Measurements from ENCODE around the gene STAT3.

The STAT3 gene

GRCh38 chr17:42288803-42289610 lies 99.2 kb downstream of the STAT3 start:
- peaks cover 4% of the 10 kb centered on the region; the same call in 1 of the 2 replicates for H3K27me3 ChIP-seq
- H3K27ac ChIP-seq, result peak overlapping the region; percentile 82
- H3K9ac ChIP-seq, result peak overlapping the region; percentile 80
- H3K4me2 ChIP-seq, result peak overlapping the region; percentile 89
- H4K20me1 ChIP-seq, result peaks cover 23% of the 10 kb centered on the region
- H3K4me3 ChIP-seq, result peak overlapping the region; percentile 77
- no peaks in the 10 kb centered on the region for H3K9me3 ChIP-seq
- H3K4me1 ChIP-seq, result peaks cover 53% of the 10 kb centered on the region
- peaks cover 35% of the 10 kb centered on the region for H3K36me3 ChIP-seq
- no peak for TF ChIP-seq Cebpa-rat (IDR thresholded peaks at IDR 0.05)

GRCh38 chr17:42287977-42288802 lies 100.1 kb downstream of the STAT3 start, which contains the start of gene STAT5A:
Gene STAT5A (plus strand): TSS chr17:42288498. CDS start chr17:42289412, 914 bp downstream.
- Histone ChIP-seq H3K4me2 (peak within 1 kb of the TSS; percentile 89), H3K27ac (peak within 1 kb of the TSS; percentile 82), H3K4me1 (peaks cover 53% of the 10 kb centered on the region), H3K36me3 (peaks cover 27% of the 10 kb centered on the region), H3K4me3 (peak within 1 kb of the TSS; percentile 77), H3K9ac (peak within 1 kb of the TSS; percentile 80), H3K27me3 (peaks cover 4% of the 10 kb centered on the region; the same call in 1 of the 2 replicates), H3K9me3 (no peaks in the 10 kb centered on the region), H4K20me1 (peaks cover 22% of the 10 kb centered on the region)
- TF ChIP-seq Cebpa-rat (IDR thresholded peaks at IDR 0.05), result no peak

GRCh38 chr17:42287305-42287976 lies 100.8 kb downstream of the STAT3 start:
- Histone ChIP-seq H3K9ac (peak overlapping the region; percentile 80), H3K9me3 (no peaks in the 10 kb centered on the region), H3K4me3 (peak overlapping the region; percentile 77), H3K27me3 (peaks cover 4% of the 10 kb centered on the region; the same call in 1 of the 2 replicates), H3K36me3 (peaks cover 21% of the 10 kb centered on the region), H3K27ac (peak overlapping the region; percentile 82), H4K20me1 (peaks cover 22% of the 10 kb centered on the region), H3K4me2 (peak overlapping the region; percentile 89), H3K4me1 (peaks cover 53% of the 10 kb centered on the region)
- TF ChIP-seq Cebpa-rat (IDR thresholded peaks at IDR 0.05), result no peak

GRCh38 chr17:42286411-42287221 lies 101.6 kb downstream of the STAT3 start:
- Histone ChIP-seq H3K4me1 (peaks cover 51% of the 10 kb centered on the region), H3K36me3 (peaks cover 13% of the 10 kb centered on the region; the same call in 1 of the 2 replicates), H3K4me2 (peak overlapping the region; percentile 89), H4K20me1 (peaks cover 22% of the 10 kb centered on the region), H3K27ac (no peak overlapping the region), H3K27me3 (peaks cover 4% of the 10 kb centered on the region; the same call in 1 of the 2 replicates), H3K4me3 (peak overlapping the region; percentile 77; the same call in 1 of the 2 replicates), H3K9ac (peak overlapping the region; percentile 80; the same call in 1 of the 2 replicates), H3K9me3 (no peaks in the 10 kb centered on the region)
- TF ChIP-seq Cebpa-rat (IDR thresholded peaks at IDR 0.05), result no peak

- no peaks in the 10 kb centered on the region for H3K9me3 ChIP-seq
- no peak overlapping the region for H3K27ac ChIP-seq
- H3K4me2 ChIP-seq, result no peak overlapping the region
- no peak overlapping the region for H3K9ac ChIP-seq
- no peak for TF ChIP-seq Cebpa-rat (IDR thresholded peaks at IDR 0.05)
- peaks cover 4% of the 10 kb centered on the region; the same call in 1 of the 2 replicates for H3K27me3 ChIP-seq
- peaks cover 3% of the 10 kb centered on the region; the same call in 1 of the 2 replicates for H3K36me3 ChIP-seq
- peaks cover 41% of the 10 kb centered on the region for H3K4me1 ChIP-seq
- H3K4me3 ChIP-seq, result no peak overlapping the region
- H4K20me1 ChIP-seq, result peaks cover 16% of the 10 kb centered on the region
These were observed 102.7 kb downstream of the STAT3 start for GRCh38 chr17:42285346-42286050.

- no peaks in the 10 kb centered on the region for H3K9me3 ChIP-seq
- H3K27ac ChIP-seq, result no peak overlapping the region
- H3K9ac ChIP-seq, result no peak overlapping the region
- H3K36me3 ChIP-seq, result no peaks in the 10 kb centered on the region
- H3K27me3 ChIP-seq, result peaks cover 4% of the 10 kb centered on the region; the same call in 1 of the 2 replicates
- no peak for TF ChIP-seq Cebpa-rat (IDR thresholded peaks at IDR 0.05)
- peaks cover 32% of the 10 kb centered on the region for H3K4me1 ChIP-seq
- no peak overlapping the region for H3K4me2 ChIP-seq
- no peak overlapping the region for H3K4me3 ChIP-seq
- H4K20me1 ChIP-seq, result peaks cover 6% of the 10 kb centered on the region; the same call in 1 of the 2 replicates
These were observed 103.7 kb downstream of the STAT3 start for GRCh38 chr17:42284566-42284965.

- Histone ChIP-seq H3K4me2 (no peak overlapping the region), H3K36me3 (no peaks in the 10 kb centered on the region), H3K9ac (no peak overlapping the region), H3K4me1 (peaks cover 27% of the 10 kb centered on the region), H3K27ac (no peak overlapping the region), H3K4me3 (no peak overlapping the region), H4K20me1 (peaks cover under 1% of the 10 kb centered on the region; the same call in 1 of the 2 replicates), H3K9me3 (no peaks in the 10 kb centered on the region), H3K27me3 (peaks cover 4% of the 10 kb centered on the region; the same call in 1 of the 2 replicates)
- TF ChIP-seq Cebpa-rat (IDR thresholded peaks at IDR 0.05), result no peak
These were observed 104.2 kb downstream of the STAT3 start for GRCh38 chr17:42284024-42284369.

Measured in BLaER1 (cell line).